ENCODE results near the gene ESPN.

GRCh38 chr1:6484826-6485167 is 60.2 kb downstream of the ESPN start:
- TF ChIP-seq POLR2A (IDR thresholded peaks at IDR 0.05): peak in 1 of 4 donors; percentile 18
- TF ChIP-seq POLR2AphosphoS5 (IDR thresholded peaks at IDR 0.05): no peak
- no peak for TF ChIP-seq CTCF (IDR thresholded peaks at IDR 0.05)
- no peak for TF ChIP-seq EP300 (IDR thresholded peaks at IDR 0.05)

Measured in upper lobe of left lung (tissue), 4 donors.